PC-3 (cell line): ENCODE results near the gene SPTLC2.

ENCODE experiments used
- CTCF ChIP-seq: fragments of 300-600 bp; sonication (generic); conservative IDR thresholded peaks from 2 replicates; pipeline ENCODE4 v1.5.1; 2017; ENCODE audit warnings: antibody characterized with exemption, low read depth, mild to moderate bottlenecking, low read length
- EZH2 ChIP-seq: fragments of 300-600 bp; sonication (generic); IDR thresholded peaks from one replicate; pipeline ENCODE4 v1.6.1; 2017; ENCODE audit warnings: antibody characterized with exemption, mild to moderate bottlenecking, low read length; ENCODE audit not compliant: unreplicated experiment
- EZH2phosphoT487 ChIP-seq: fragments of 300-600 bp; sonication (generic); IDR thresholded peaks from 2 replicates; pipeline ENCODE4 v1.6.1; 2018; ENCODE audit warnings: mild to moderate bottlenecking, antibody characterized with exemption, low read length, borderline replicate concordance

- TF ChIP-seq CTCF: no peak
- no peak for TF ChIP-seq EZH2phosphoT487
- TF ChIP-seq EZH2: no peak
Measured at GRCh38 chr14:77613201-77613600, 3.2 kb downstream of the SPTLC2 start.
